CD4-positive, alpha-beta T cell treated with Interleukin-17A for 1 hour (primary cell): Measurements from ENCODE around the gene TFIP11.

Experiments
- DNase-seq: peaks from one replicate; pipeline ENCODE4 v3.0.0-alpha.2; 2020

TFIP11 gene

DNA sequence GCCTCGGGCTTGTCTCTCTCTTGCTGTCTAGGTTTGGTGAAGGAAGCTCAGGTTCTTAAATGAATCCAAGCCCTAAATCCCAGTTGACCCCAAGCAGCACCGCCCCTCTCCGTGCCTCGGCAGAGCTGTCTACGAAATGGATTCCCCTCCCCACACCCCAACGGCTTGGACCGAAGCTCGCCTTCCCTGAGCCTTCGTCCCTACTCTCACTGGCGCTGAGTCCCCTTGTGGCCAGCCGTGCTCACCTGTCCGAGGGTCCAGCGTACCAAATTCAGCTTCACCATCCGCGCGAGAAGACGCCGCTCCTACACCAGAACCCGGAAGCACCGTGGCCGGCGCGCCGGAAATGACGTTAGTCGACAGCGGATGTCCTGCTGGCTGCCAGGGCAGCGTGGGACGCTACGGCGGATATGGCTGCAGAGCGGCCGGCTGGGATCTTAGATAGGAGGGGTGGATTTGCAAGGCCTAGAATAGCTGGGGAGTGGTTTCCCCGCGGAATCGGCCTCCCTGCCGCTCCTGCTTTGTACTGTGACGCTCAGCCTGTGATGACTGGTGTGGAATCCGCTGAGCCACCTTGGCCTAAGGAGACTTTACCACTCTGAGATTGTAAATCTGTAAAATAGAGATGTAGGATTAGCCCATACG, at the start of gene TFIP11:
TSS of gene TFIP11 (minus strand) at position 325 of the 645 bp plus-strand sequence. CDS start 2,201 bp downstream, outside the sequence.
- peak; percentile 89 for DNase-seq

DNA sequence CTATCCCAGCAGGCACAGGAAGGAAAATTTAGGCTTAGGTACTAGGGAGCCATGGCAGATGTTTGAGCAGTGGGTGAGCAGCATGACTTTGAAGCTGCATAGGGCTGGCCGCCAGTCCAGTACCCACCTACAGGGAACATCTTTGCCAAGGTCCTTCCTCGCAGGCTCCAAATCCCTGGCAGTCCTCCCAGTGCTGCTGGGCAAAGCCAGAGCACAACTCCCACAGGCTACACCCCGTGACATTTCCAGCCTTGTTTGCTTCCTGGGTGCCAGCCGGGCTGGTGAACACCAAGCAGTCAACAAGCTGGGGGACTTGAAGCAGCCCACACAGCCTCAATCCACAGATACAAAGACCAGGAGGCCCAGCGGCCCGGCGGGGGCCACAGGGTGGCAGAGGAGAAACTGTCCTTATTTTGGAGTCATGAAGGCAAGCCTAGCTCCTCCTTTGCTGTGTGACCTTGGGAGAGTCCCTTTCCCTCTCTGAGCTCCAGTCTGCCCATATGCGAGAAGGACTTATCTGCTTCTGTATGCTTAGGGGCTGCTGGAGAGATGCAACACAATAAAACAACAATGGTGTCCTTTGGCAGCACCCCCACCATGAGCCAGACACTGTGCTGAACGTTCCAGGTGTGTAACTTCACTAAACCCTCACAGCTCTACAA, 49.6 kb upstream of the TFIP11 start:
- no peak for DNase-seq

DNA sequence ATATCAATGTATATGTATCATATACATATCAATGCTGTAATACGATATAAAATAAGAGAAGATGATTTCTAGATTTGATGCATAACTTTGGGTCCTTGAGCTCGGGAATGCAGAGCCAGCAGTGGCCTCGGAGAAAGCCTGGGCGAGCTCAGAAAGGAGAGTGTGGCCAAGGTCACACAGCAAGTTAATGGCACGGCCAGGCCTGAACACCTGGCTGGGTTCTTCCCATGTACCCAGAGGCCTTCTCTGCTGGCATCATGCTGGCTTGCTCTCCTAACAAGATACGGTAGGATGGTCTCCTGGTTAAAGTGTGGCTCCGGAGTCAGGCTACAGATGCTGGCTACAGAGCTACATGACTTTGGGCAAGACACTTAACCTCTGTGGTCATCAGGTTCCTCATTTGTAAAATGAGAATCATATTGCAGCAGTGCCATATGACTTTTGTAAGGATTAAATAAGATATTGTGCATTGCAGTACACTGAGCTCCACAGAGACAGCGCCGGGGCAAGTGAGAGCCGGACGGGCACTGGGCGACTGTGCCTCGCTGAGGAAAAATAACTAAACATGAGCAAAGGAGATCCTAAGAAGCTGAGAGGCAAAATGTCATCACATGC, 47.8 kb upstream of the TFIP11 start:
- no peak for DNase-seq

DNA sequence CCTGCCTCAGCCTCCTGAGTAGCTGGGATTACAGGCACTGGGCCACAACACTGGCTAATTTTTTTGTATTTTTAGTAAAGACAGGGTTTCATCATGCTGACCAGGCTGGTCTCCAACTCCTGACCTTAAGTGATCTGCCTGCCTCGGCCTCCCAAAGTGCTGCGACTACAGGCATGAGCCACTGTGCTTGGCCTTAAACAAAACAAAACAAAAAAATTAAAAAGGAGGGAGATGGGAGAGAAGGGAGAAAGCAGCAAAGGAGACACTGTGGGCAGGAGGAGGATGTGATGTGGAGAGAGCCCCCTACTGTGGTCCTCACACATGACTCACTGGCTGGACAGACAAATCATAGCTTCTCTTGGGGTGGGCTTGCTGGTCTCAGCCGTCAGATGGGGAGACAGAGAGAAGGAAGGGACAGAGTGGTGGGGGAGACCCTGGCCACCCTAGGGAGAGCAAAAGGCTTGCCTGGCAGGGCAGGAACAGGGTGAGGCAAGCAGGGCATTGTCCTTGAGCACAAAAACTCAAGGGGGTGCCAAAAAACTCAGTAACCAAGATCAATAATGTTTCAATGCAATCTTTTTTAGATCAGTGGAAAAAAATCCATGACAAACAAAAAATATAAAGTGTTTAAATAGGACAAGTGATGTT, 46.1 kb upstream of the TFIP11 start:
- no peak for DNase-seq

DNA sequence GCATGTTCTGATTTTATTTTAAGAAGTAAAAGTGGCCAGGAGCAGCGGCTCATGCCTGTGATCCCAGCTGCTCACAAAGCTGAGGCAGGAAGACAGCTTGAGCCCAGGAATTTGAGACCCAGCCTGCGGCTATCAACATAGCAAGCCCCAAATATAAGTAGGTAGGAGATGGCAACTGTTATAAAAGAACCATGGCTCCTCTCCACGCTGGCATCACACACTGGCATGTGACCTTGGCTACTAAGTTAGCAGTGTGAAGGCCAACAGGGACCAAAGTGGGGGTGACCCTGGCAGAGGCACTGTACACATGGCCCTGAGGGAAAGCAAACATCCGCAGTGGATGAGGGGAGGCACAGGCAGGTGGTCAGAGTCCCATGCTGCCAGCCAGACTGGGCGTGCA, 44.6 kb upstream of the TFIP11 start:
- DNase-seq: no peak

DNA sequence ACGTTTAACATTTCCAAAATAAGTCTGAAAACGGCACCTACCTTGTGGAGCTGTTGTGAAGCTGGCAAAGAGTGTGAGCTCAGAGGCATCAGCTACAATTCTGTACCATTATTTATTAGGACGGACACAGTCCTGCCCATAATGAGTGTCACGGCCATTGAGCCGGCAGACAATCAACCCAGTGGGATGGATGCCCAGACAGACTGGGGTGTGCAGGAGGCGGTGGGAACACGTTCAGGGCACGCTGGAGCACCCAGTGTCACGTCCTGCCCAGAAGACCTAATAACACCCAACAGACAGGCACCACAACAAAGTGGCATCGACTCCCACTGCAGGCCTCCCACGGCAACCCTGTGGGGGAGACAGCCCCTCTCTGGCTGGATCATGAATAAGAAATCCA, 43.2 kb upstream of the TFIP11 start:
- DNase-seq: no peak

DNA sequence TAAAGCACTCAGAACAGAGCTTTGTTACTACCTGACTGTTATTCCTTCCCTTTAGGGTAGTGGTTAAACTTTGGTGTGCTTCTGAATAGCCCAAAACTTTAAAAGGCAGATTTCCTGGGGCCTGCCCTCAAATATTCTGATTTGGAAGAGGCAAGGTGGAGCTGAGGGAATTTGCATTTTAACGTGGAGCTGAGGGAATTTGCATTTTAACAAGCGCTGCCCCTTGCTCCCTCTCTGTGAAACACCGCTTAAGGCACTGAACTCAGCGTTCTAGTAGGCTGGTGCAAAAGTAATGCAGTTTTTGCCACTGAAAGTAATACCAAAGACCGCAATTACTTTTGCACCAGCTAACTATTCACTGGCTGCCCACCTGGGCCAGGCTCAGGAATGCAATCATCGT, 42.7 kb upstream of the TFIP11 start:
- no peak for DNase-seq

DNA sequence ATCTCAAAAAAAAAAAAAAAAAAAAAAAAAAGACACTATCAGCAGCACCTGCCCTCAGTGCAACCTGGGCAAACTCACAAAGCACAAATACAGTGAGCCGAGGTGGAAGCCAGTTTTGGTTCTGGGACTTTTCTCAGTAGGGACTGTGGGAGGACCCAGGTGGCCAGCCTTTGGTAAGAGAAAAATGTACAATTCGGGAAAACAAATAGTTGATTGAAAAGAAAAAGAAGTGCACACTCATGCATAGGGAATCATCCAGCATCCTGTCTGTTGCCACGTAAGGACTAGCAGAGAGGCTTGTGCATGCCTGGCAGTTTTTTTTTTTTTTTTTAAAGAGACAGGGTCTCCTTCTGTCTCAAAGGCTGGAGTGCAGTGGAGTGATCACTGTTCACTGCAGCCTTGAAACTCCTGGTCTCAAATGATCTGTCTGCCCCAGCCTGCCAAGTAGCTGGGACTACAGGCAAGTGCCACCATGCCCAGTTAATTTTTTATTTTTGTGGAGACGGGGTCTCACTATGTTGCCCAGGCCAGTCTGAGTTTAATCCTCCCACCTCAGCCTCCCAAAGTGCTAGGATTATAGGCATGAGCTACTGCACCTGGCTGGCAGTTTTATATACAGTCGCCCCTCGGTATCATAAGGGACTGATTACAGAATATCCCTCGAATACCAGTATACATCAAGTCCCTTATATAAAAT, 40.9 kb upstream of the TFIP11 start:
- no peak for DNase-seq

DNA sequence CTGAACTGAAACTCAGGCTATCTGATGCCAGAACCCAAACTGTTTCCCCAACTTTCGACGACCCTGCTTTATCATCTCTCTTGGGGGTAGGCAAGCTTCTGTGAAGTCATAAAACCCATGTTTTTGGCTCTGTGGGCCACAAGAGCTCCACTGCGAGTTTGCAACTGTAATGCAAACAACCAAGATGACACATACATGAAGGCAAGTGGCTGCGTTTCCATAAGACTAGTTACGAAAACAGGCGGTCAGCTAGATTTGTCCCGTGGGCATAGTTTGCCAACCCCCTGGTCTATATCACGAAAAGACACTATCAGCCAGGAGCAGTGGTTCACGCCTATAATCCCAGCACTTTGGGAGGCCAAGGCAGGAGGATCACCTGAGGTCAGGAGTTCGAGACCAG, 40.2 kb upstream of the TFIP11 start:
- no peak for DNase-seq

DNA sequence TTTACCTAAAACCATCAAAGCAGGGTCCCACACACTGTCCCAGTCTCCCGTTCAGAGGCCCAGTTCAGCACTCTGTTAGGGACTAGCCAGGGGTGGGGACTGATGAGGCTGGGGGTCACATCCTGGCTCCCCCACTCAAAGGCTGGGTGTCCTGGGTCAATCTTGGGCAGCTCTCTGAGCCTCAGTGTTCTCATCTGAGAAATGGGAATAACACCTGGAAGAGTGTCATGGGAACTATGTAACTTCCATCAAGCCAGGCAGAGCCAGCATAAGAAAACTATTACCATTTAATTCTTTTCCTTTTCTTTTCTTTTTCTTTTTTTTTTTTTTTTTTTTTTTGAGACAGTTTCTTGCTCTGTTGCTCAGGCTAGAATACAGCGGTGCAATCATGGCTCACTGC, 39.3 kb upstream of the TFIP11 start:
- DNase-seq: no peak

DNA sequence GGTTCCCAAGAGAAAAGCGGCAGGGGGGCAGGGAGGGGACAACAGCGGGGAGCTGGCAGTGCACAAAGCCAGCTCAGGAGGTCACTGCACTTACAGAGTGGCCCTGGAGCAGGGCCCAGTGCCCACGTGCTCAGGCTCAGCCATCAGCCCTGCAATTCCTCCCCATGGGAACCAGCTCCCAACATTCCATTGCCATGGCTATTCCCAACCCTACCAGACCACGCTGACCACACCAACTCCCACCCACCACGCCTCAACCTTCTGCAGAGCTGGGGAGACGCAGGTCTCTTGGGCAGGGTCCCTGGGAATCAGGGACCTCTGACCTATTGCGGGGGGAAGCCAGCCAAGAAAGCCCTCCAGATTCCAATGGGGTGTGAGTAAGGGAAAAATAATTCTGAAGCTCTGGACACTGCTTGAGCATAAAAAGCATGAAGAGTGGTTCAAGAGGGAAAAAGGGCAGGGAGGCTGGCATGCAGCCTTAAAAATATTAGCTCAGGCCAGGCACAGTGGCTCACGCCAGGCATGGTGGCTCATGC, 38.3 kb upstream of the TFIP11 start:
- no peak for DNase-seq

DNA sequence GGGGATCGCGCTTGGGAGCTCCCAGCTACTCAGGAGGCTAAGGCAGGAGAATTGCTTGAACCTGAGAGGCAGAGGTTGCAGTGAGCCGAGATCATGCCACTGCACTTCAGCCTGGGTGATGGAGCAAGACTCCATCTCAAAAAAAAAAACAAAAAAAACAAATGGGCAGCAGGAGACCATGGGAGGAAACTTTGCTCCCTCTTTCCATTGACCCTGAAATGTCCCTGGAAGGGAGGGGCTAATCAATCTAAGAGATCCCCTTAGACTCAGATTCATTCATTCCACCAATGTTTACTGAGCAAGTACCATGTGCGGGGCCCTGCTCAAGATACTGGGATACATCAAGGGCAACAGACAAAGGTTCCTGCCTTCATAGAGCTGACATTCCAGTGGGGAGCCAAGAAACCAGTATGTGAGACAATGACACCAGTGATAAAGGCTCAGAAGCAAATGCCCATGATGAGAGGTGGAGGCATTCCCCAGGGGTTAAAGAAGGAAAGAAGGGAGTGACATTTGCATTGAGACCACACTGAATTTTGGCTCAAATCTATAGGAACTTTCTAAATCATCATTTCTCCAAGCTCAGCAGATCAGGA, 37.7 kb upstream of the TFIP11 start:
- DNase-seq: no peak

DNA sequence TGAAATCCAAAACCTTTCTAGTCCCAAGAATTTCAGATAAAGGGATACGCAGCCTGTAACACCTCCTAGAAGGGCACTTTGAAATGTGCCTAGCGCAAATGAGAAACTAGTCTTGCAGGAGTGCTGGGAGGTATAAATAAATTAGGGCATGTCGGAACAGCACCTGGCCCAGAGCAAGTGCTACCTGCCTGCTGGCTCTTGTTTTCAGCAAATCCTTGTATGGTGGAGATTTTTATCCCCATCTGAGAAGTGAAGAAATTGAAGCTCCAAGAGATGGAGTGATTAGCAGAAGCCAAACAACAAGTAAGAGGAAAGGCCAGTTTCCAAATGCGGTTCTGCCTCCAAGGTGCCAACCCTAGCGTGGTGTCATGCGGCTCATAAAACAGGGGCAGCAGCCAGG, 36.7 kb upstream of the TFIP11 start:
- no peak for DNase-seq

DNA sequence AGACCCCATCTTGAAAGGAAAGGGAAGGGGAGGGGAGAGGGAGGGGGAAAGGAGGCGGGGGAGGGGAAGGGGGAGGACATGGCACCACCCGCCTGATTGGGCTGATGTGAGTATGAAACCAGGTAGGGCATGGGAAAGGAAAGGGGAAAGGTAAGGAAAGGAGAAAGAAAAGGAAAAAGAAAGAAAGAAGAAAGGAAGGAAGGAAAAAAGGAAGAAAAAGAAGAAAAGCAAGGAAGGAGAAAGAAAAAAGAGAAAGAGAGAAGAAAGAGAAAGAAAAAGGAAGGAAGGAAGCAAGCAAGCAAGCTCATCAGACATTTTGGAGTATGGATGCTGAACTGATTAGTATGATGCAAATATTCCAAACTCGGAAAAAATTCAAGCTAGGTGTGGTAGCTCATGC, 36.0 kb upstream of the TFIP11 start:
- DNase-seq: no peak

DNA sequence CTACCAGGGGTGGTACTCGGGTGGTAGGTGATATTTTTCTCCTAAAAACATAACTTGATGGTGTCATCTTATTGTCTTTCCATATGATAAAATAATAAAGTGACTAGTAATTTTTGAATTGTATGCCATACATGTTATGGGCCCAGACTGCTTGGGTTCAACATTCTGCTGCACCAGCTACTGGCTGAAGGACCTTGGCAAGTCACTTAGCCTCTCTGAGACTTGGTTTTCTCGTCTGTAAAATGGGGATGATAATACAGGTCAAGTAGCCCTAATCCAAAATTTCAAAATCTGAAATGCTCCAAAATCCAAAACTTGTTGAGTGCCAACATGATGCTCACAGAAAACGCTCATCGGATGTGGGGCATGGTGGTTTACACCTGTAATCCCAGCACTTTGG, 35.6 kb upstream of the TFIP11 start:
- no peak for DNase-seq

DNA sequence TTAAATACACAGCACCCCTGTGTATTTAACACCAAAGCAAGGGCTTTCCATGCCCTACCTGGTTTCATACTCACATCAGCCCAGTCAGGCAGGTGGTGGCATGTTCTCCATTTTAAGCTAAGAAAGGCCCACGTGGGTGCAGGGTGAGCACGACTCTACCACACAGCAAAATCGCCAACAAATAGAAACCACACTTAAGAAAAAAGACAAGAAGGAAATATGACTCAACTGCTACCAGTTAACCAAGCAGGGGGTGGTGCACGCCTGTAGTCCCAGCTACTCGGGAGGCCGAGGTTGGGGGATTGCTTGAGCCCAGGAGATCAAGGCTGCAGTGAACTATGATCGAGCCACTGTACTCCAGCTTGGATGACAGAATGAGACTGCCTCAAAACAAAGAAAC, 35.2 kb upstream of the TFIP11 start:
- peak; percentile 17 for DNase-seq

DNA sequence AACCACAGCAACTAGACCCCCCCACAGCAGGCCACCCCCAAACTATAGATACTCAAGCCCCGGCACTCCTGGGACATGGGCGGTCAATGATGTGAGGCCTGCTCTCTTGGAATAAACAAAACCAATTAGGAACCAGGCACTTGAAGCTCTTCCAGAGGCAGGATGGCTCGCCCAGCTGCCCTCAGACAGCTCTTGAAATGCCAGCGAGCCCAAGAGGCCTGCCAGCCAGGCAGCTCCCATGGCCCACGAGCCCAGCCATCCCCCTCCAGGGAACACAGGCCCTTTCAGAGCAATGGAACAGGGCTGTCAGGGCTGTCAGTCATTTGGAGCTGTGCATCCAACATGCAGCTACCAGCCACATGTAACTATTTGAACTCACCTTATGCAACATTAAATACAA, 34.0 kb upstream of the TFIP11 start:
- DNase-seq: no peak

DNA sequence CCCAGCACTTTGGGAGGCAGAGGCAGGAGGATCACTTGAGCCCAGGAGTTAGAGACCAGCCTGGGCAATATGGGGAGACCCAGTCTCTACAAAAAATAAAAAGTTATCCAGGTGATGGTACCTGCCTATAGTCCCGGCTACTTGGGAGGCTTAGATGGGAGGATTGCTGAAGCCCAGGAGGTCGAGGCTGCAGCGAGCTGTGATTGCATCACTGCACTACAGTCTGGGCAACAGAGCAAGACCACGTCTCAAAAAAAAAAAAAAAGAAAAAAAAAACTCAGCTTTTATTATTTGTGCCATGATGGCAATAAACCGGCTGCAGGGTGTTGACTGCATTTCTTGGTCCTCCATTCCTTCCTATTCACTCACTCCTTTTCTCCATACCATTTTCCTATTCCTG, 33.6 kb upstream of the TFIP11 start:
- no peak for DNase-seq

DNA sequence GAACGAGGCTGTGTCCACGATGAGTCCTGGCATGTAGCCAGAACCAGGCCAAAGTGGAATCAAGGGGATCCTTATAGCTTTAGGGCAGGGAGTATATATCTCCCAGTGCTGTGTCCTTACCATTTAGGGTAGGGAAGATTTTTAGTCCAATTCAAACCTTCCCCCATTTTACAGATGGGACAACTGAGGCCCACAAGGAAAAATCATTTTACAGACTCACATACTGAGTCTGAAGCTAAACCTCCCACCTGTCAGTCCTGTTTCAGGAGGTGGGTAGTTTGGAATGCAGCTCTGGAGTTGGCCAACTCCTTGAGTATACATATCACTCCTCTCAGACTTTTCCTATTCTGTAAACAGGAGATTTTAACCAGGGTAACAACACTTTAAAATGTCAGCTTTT, 33.1 kb upstream of the TFIP11 start:
- no peak for DNase-seq

DNA sequence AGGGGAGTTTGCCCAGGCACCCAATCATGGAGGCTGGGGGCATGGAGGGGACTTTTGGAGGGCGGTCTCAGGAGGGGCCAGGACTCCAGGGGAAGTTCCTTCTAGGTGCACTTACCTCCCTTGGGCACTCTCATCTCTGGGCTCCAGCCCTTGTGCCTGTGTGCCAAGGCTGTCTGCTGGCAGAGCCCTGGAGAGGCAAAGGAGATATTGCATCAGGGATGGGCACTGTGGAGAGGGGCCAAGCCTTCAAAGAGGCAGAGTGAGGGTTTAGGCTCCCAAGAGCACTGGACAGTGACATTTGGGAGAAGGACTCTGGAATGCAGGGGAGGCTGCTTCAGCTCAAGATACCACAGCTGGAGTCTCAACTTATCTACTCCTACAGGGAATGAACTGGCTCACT, 32.2 kb upstream of the TFIP11 start:
- DNase-seq: no peak

DNA sequence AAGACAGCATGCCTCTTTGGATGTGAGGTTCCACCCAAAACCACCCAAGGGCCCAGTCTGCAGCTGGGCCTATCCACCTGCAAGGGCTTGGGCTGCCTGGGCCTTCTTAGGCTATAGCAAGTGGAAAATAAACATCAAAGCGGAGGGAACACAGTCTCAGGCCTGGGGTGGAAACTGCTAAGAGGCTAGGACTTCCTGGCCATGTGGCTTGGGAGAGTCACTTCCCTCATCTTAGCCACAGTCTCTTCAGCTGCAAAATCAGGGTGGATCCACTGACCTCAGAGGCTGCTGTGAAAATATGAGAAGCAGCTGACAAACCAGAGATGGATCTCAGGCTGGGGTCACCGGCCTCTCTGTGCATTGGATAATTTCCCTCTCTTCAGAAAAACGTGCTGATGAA, 30.6 kb upstream of the TFIP11 start:
- DNase-seq: peak; percentile 13

DNA sequence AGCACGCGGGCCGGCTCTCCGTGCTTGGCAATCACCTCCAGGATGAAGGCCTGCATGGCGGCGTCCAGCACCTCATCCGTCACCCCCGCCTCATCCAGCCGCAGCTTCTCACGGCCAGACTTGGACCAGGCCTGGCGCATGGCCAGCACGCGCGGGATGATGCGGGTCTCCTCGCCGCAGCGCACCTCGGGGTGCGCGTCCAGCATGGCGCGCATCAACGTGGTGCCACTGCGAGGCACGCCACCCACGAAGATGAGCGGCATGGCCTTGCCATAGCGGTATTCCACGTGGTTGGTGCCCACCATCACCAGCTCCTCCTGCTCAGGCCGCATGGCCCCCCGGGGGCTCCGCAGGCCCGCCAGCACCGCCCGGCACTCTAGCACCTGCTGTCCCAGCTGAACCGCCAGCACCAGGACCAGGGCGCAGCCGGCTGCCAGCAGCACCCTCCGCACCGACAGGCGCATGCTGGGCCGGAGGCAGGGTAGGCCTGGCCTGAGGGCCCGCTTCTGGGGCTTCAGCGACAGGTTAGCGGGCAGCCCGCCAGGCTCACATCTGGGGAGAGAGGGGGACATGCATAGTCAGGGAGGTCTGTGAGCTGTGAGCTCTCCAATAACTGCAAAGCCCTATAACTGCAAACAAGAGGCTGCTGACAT, 29.0 kb upstream of the TFIP11 start:
- no peak for DNase-seq
